ENCODE measurements around the gene EHD2.

EHD2 gene

GRCh38 chr19:47681936-47682335 is 31.3 kb upstream of the EHD2 start:
- no peak for TF ChIP-seq CTCF (IDR thresholded peaks at IDR 0.05)

- no peak for TF ChIP-seq CTCF (IDR thresholded peaks at IDR 0.05)
These were observed 30.3 kb upstream of the EHD2 start for GRCh38 chr19:47682939-47683338.

- TF ChIP-seq CTCF (IDR thresholded peaks at IDR 0.05) = no peak
These were observed 26.4 kb upstream of the EHD2 start for GRCh38 chr19:47686679-47687450.

- TF ChIP-seq CTCF (IDR thresholded peaks at IDR 0.05) = no peak
These were observed 25.3 kb upstream of the EHD2 start for GRCh38 chr19:47687906-47688305.

GRCh38 chr19:47691090-47691489 is 22.1 kb upstream of the EHD2 start:
- no peak for TF ChIP-seq CTCF (IDR thresholded peaks at IDR 0.05)

- TF ChIP-seq CTCF (IDR thresholded peaks at IDR 0.05) = no peak
These were observed 21.4 kb upstream of the EHD2 start for GRCh38 chr19:47691782-47692181.

GRCh38 chr19:47693489-47693888 is 19.7 kb upstream of the EHD2 start:
- no peak for TF ChIP-seq CTCF (IDR thresholded peaks at IDR 0.05)

- no peak for TF ChIP-seq CTCF (IDR thresholded peaks at IDR 0.05)
These were observed 19.3 kb upstream of the EHD2 start for GRCh38 chr19:47693903-47694302.

All from LNCAP (cell line).